SK-N-SH (cell line): ENCODE results near the gene BOK. TPM values are rescaled to one million over a fixed set of nuclear protein-coding genes. Genes with fewer than 3 reads are reported as not detected.

Experiments
- CTCF ChIA-PET: fragments of 300-600, 350-600 bp; formaldehyde crosslinking; extraction: SDS; loops from one replicate; lab custom pipeline; 2021; lab: Yijun Ruan, JAX
- POLR2A ChIA-PET: fragments of 350-600 bp; sonication (Branson Sonifier 250); formaldehyde crosslinking; extraction: SDS; loops from one replicate; lab custom pipeline; 2020; ENCODE audit warnings: antibody characterized with exemption, inconsistent platforms; lab: Yijun Ruan, JAX
- DNase-seq: peaks from one replicate; pipeline ENCODE4 v3.0.0; 2012
- H2AFZ ChIP-seq: fragments of 200-600 bp; sonication (generic); 2 replicates; pipeline ENCODE4 v1.8.1; 2016; ENCODE audit warnings: antibody characterized with exemption, mild to moderate bottlenecking, low read depth
- H3F3A ChIP-seq: fragments of 200-600 bp; sonication (generic); replicated peaks from 2 replicates; pipeline ENCODE3; 2016; ENCODE audit warnings: antibody characterized with exemption, mild to moderate bottlenecking; ENCODE audit not compliant: insufficient read depth
- H3K27ac ChIP-seq, 2 experiments: fragments of 200-500 bp in 1 of 2; fragments of 200-600 bp in 1 of 2; sonication (Bioruptor generic) in 1 of 2; sonication (generic), shearing (Covaris generic) in 1 of 2; 2 replicates each; pipeline versions ENCODE4 v1.5.1 to v1.6.1; 2014 to 2016; ENCODE audit warnings: low read depth in 2 of 2, inconsistent platforms in 1 of 2, low read length in 1 of 2, mild to moderate bottlenecking in 1 of 2, mixed read lengths in 1 of 2
- H3K27me3 ChIP-seq: fragments of 200-600 bp; sonication (generic), shearing (Covaris generic); 2 replicates; pipeline ENCODE4 v1.6.1; 2016; ENCODE audit warnings: mixed run types; ENCODE audit not compliant: insufficient read depth
- H3K36me3 ChIP-seq, 2 experiments: fragments of 200-500 bp in 1 of 2; fragments of 200-600 bp in 1 of 2; sonication (Bioruptor generic) in 1 of 2; sonication (generic) in 1 of 2; replicated peaks in 1 of 2; 2 replicates each; pipeline versions ENCODE3 to v1.5.1; 2014 to 2016; ENCODE audit warnings: low read length in 1 of 2, mild to moderate bottlenecking in 1 of 2; ENCODE audit not compliant: insufficient read depth in 2 of 2, control insufficient read depth in 1 of 2
- H3K4me1 ChIP-seq, 2 experiments: fragments of 200-500 bp in 1 of 2; fragments of 200-600 bp in 1 of 2; sonication (Bioruptor generic) in 1 of 2; sonication (generic), shearing (Covaris generic) in 1 of 2; 2 replicates each; pipeline versions ENCODE4 v1.5.1 to v1.6.1; 2014 to 2016; ENCODE audit warnings: low read depth in 1 of 2, low read length in 1 of 2, mixed run types in 1 of 2; ENCODE audit not compliant: insufficient read depth in 2 of 2, control insufficient read depth in 1 of 2
- H3K4me2 ChIP-seq: fragments of 200-600 bp; sonication (generic), shearing (Covaris generic); 2 replicates; pipeline ENCODE4 v1.6.1; 2017; ENCODE audit warnings: mixed run types
- H3K4me3 ChIP-seq, 2 experiments: fragments of 200-500 bp in 1 of 2; fragments of 200-600 bp in 1 of 2; sonication (Bioruptor generic) in 1 of 2; sonication (generic), shearing (Covaris generic) in 1 of 2; 2 replicates each; pipeline versions ENCODE4 v1.5.1 to v1.8.1; 2014 to 2016; ENCODE audit warnings: low read depth in 2 of 2, inconsistent platforms in 1 of 2, low read length in 1 of 2, mild to moderate bottlenecking in 1 of 2, mixed read lengths in 1 of 2, moderate library complexity in 1 of 2
- H3K79me2 ChIP-seq: fragments of 200-600 bp; sonication (generic); 2 replicates; pipeline ENCODE4 v1.8.1; 2017; ENCODE audit warnings: mild to moderate bottlenecking; ENCODE audit not compliant: insufficient read depth
- H3K9ac ChIP-seq: fragments of 200-600 bp; sonication (generic); 2 replicates; pipeline ENCODE4 v1.6.1; 2017; ENCODE audit warnings: mixed run types
- H3K9me2 ChIP-seq: fragments of 200-600 bp; sonication (generic); 2 replicates; pipeline ENCODE4 v1.6.1; 2017; ENCODE audit warnings: mixed run types
- H3K9me3 ChIP-seq: fragments of 200-600 bp; sonication (generic); 2 replicates; pipeline ENCODE4 v1.6.1; 2017; ENCODE audit warnings: mixed run types, mild to moderate bottlenecking, moderate library complexity
- H4K20me1 ChIP-seq: fragments of 200-600 bp; sonication (generic); 2 replicates; pipeline ENCODE4 v1.6.1; 2017; ENCODE audit warnings: mild to moderate bottlenecking, mixed run types; ENCODE audit not compliant: insufficient read depth
- CTCF ChIP-seq: fragments of 200-600 bp; sonication (generic); IDR thresholded peaks from 2 replicates; pipeline ENCODE4 v1.6.1; 2017; ENCODE audit warnings: antibody characterized with exemption, mild to moderate bottlenecking, moderate library complexity
- ELF1 ChIP-seq: IDR thresholded peaks from 2 replicates; pipeline ENCODE4 v1.4.0; 2012
- EP300 ChIP-seq, 2 experiments: IDR thresholded peaks; 2 replicates each; pipeline versions ENCODE4 v1.4.0 to v1.6.1; 2012; ENCODE audit warnings: borderline replicate concordance in 1 of 2, low read depth in 1 of 2, low read length in 1 of 2
- EZH2phosphoT487 ChIP-seq: fragments of 200-600 bp; sonication (generic); IDR thresholded peaks from 2 replicates; pipeline ENCODE4 v1.6.1; 2017; ENCODE audit warnings: low read depth, mixed run types, mild to moderate bottlenecking, antibody characterized with exemption, moderate library complexity, borderline replicate concordance
- FOSL2 ChIP-seq: IDR thresholded peaks from 2 replicates; pipeline ENCODE4 v1.4.0; 2012; ENCODE audit warnings: low read depth, mild to moderate bottlenecking, moderate library complexity, borderline replicate concordance
- FOXJ3 ChIP-seq: sonication (generic); formaldehyde crosslinking; IDR thresholded peaks from 2 replicates; pipeline ENCODE4 v1.5.1; 2020; ENCODE audit warnings: mild to moderate bottlenecking, missing genetic modification reagents
- FOXM1 ChIP-seq: IDR thresholded peaks from 2 replicates; pipeline ENCODE4 v1.4.0; 2012; ENCODE audit warnings: low read depth, mild to moderate bottlenecking
- GABPA ChIP-seq: IDR thresholded peaks from 2 replicates; pipeline ENCODE4 v1.4.0; 2012; ENCODE audit warnings: low read depth, mild to moderate bottlenecking
- GATA2 ChIP-seq: sonication (generic); formaldehyde crosslinking; IDR thresholded peaks from 2 replicates; pipeline ENCODE4 v1.5.0; 2020; ENCODE audit warnings: mild to moderate bottlenecking, missing genetic modification reagents
- IRF3 ChIP-seq: fragments of 150-350 bp; IDR thresholded peaks from 2 replicates; pipeline ENCODE4 v1.6.1; 2016; ENCODE audit warnings: mild to moderate bottlenecking, low read depth, low read length
- MEF2A ChIP-seq: IDR thresholded peaks from 2 replicates; pipeline ENCODE4 v1.4.0; 2012; ENCODE audit warnings: low read depth, borderline replicate concordance
- NFIC ChIP-seq: IDR thresholded peaks from 2 replicates; pipeline ENCODE4 v1.4.0; 2012; ENCODE audit warnings: borderline replicate concordance
- POLR2AphosphoS5 ChIP-seq: IDR thresholded peaks from 2 replicates; pipeline ENCODE4 v1.6.1; 2012; ENCODE audit warnings: low read depth, low read length
- RFX5 ChIP-seq: IDR thresholded peaks from 2 replicates; pipeline ENCODE4 v1.6.1; 2012; ENCODE audit warnings: mild to moderate bottlenecking, improper control_type of control experiment, low read length
- RXRA ChIP-seq: IDR thresholded peaks from 2 replicates; pipeline ENCODE4 v1.4.0; 2012; ENCODE audit warnings: low read depth, mild to moderate bottlenecking, borderline replicate concordance
- TAF1 ChIP-seq: IDR thresholded peaks from 2 replicates; pipeline ENCODE4 v1.6.1; 2012; ENCODE audit warnings: low read depth, mild to moderate bottlenecking, low read length, moderate library complexity, borderline replicate concordance
- TCF12 ChIP-seq: IDR thresholded peaks from 2 replicates; pipeline ENCODE4 v1.4.0; 2012
- USF1 ChIP-seq: IDR thresholded peaks from 2 replicates; pipeline ENCODE4 v1.4.0; 2012; ENCODE audit warnings: low read depth, borderline replicate concordance
- YY1 ChIP-seq: IDR thresholded peaks from 2 replicates; pipeline ENCODE4 v1.4.0; 2012; ENCODE audit warnings: low read depth, mild to moderate bottlenecking
- WGBS: methylation state at CpG from one replicate; pipeline ENCODE4 v1.1.6; 2017; ENCODE audit warnings: low lambda C conversion rate; 5-methylcytosine and 5-hydroxymethylcytosine counted together
- polyA plus RNA-seq, 3 experiments: library from polyadenylated mRNA; depleted of rRNA; stranded (reverse); fragments of >200 nt; gene quantifications; 2 replicates each; pipeline ENCODE4 v1.2.3, GENCODE V29; 2012

The BOK gene
- polyA plus RNA-seq, 1 of the 3 experiments (the other 2 are of a cell fraction): 1.7 TPM

- no peak overlapping the region for H3K4me3 ChIP-seq
- TF ChIP-seq EZH2phosphoT487 (no peak), MEF2A (no peak), ELF1 (no peak)
- TF ChIP-seq, all 33 proteins: peak for 0
- no peaks in the 10 kb centered on the region for H3K9me2 ChIP-seq
- H3K9ac ChIP-seq: no peak overlapping the region
- no peak overlapping the region for H2AFZ ChIP-seq
- no peak overlapping the region for H3K4me2 ChIP-seq
- no peak overlapping the region for H3K27ac ChIP-seq
- no peaks in the 10 kb centered on the region for H3F3A ChIP-seq
- ChIA-PET POLR2A (no interaction called here), CTCF (no interaction called here)
- peaks cover 32 to 37% of the 10 kb centered on the region in 2 experiments for H3K36me3 ChIP-seq
- no peaks in the 10 kb centered on the region for H3K9me3 ChIP-seq
- no peaks in the 10 kb centered on the region for H3K27me3 ChIP-seq
- H3K79me2 ChIP-seq: no peaks in the 10 kb centered on the region; the same call in none of the 2 replicates
- no peaks in the 10 kb centered on the region for H3K4me1 ChIP-seq
- WGBS: 97% methylated on average over 11 of the region's 13 CpGs
- no peak for DNase-seq
- no peaks in the 10 kb centered on the region for H4K20me1 ChIP-seq
Measured at GRCh38 chr2:241601841-241602240, 43.3 kb downstream of the BOK start.

- no peak for DNase-seq
- Histone ChIP-seq H3K79me2 (no peaks in the 10 kb centered on the region; the same call in none of the 2 replicates), H3K4me3 (no peak overlapping the region), H3K27ac (no peak overlapping the region), H4K20me1 (no peaks in the 10 kb centered on the region), H3K4me2 (no peak overlapping the region), H3K4me1 (no peaks in the 10 kb centered on the region), H3K9ac (no peak overlapping the region), H3F3A (no peaks in the 10 kb centered on the region), H3K36me3 (peaks cover 32% of the 10 kb centered on the region in 2 experiments), H3K9me3 (no peaks in the 10 kb centered on the region), H2AFZ (no peak overlapping the region), H3K9me2 (no peaks in the 10 kb centered on the region), H3K27me3 (no peaks in the 10 kb centered on the region)
- WGBS: 95% methylated on average over 10 of the region's 17 CpGs
- CTCF ChIA-PET: no interaction called here
- TF ChIP-seq TCF12: no peak
- no peak for TF ChIP-seq USF1
- no peak for TF ChIP-seq GATA2 (CRISPR knock-in tag)
- no peak for TF ChIP-seq FOSL2
- TF ChIP-seq GABPA: no peak
- TF ChIP-seq YY1: no peak
- no peak for TF ChIP-seq POLR2AphosphoS5
- TF ChIP-seq RFX5: no peak
- no peak for TF ChIP-seq EP300 (IDR thresholded peaks at IDR 0.05; ENCODE audit: borderline replicate concordance in 1 of 2, low read depth in 1 of 2, low read length in 1 of 2)
- TF ChIP-seq CTCF: no peak
- TF ChIP-seq IRF3: no peak
- no peak for TF ChIP-seq FOXJ3 (CRISPR knock-in tag)
- TF ChIP-seq NFIC: no peak
- no peak for TF ChIP-seq FOXM1
- no peak for TF ChIP-seq TAF1
- TF ChIP-seq RXRA: no peak
- POLR2A ChIA-PET: no interaction called here
Measured at GRCh38 chr2:241602720-241603119, 44.2 kb downstream of the BOK start.
